CD4-positive, alpha-beta T cell (primary cell): ENCODE results near the gene SAMD8. TPM values are rescaled to one million over a fixed set of nuclear protein-coding genes. Genes with fewer than 3 reads are reported as not detected.

ENCODE experiments used
- ATAC-seq: fragments of 200-7000 bp; cut with Tn5 transposase; one replicate; pipeline ENCODE4 v1.10.0; 2022; ENCODE audit warnings: mild to moderate bottlenecking; ENCODE audit not compliant: poor library complexity
- CTCF ChIA-PET: fragments of 350-600 bp; sonication (Branson Sonifier 250); formaldehyde crosslinking; loops from one replicate; lab custom pipeline; 2021; ENCODE audit warnings: antibody characterized with exemption, inconsistent platforms; lab: Charles Lee
- POLR2A ChIA-PET: fragments of 350-600 bp; sonication (Branson Sonifier 250); formaldehyde crosslinking; loops from one replicate; lab custom pipeline; 2021; ENCODE audit warnings: antibody characterized with exemption, inconsistent platforms; lab: Charles Lee
- DNase-seq, 14 experiments: peaks; one replicate each; pipeline ENCODE4 v3.0.0-alpha.2; 2013 to 2020; ENCODE audit warnings: mixed read lengths in 2 of 14
- H3K27ac ChIP-seq, 2 donors: one replicate each; pipeline versions ENCODE4 v1.5.1 to v1.7.0; 2013; ENCODE audit warnings: low read length in 2 of 2, low read depth in 1 of 2, mild to moderate bottlenecking in 1 of 2
- H3K27me3 ChIP-seq, 2 experiments: 1 replicate in 1 of 2; 2 replicates in 1 of 2; pipeline versions ENCODE4 v1.6.1 to v1.7.0; 2013; ENCODE audit warnings: low read length in 2 of 2, control low read depth in 1 of 2, mild to moderate bottlenecking in 1 of 2, moderate library complexity in 1 of 2; ENCODE audit not compliant: insufficient read depth in 2 of 2, control insufficient read depth in 1 of 2
- H3K36me3 ChIP-seq: one replicate; pipeline ENCODE4 v1.6.1; 2013; ENCODE audit warnings: low read length, control low read depth; ENCODE audit not compliant: insufficient read depth
- H3K4me1 ChIP-seq: one replicate; pipeline ENCODE4 v1.6.1; 2013; ENCODE audit warnings: low read length, control low read depth; ENCODE audit not compliant: insufficient read depth
- H3K4me3 ChIP-seq: one replicate; pipeline ENCODE4 v1.5.1; 2013; ENCODE audit warnings: mild to moderate bottlenecking, low read length, moderate library complexity
- H3K9me3 ChIP-seq, 2 experiments: 1 replicate in 1 of 2; 2 replicates in 1 of 2; pipeline versions ENCODE4 v1.6.1 to v1.7.0; 2013; ENCODE audit warnings: low read length in 2 of 2, mild to moderate bottlenecking in 2 of 2, control low read depth in 1 of 2, moderate library complexity in 1 of 2; ENCODE audit not compliant: control insufficient read depth in 1 of 2, insufficient read depth in 1 of 2
- H3K27ac Mint-ChIP-seq: one replicate; pipeline ENCODE4 v1.8.0; 2020; ENCODE audit warnings: mixed read lengths
- H3K27me3 Mint-ChIP-seq: one replicate; pipeline ENCODE4 v1.8.0; 2021; ENCODE audit warnings: mixed read lengths
- H3K36me3 Mint-ChIP-seq: one replicate; pipeline ENCODE4 v1.8.0; 2021; ENCODE audit warnings: low read depth, mixed read lengths
- H3K4me1 Mint-ChIP-seq: one replicate; pipeline ENCODE4 v1.8.0; 2021; ENCODE audit warnings: low read depth, mixed read lengths
- H3K4me3 Mint-ChIP-seq: one replicate; pipeline ENCODE4 v1.8.0; 2020; ENCODE audit warnings: mild to moderate bottlenecking, mixed read lengths
- H3K9me3 Mint-ChIP-seq: one replicate; pipeline ENCODE4 v1.8.0; 2020; ENCODE audit warnings: mixed read lengths
- CTCF ChIP-seq: fragments of 200-600 bp; IDR thresholded peaks from one replicate; pipeline ENCODE4 v1.8.0; 2022; ENCODE audit warnings: antibody characterized with exemption, mild to moderate bottlenecking
- intact Hi-C, 2 experiments: fragments of 100-400 bp; cut with DNase I in 1 of 2; cut with micrococcal nuclease in 1 of 2; formaldehyde crosslinking; loops; one replicate each; pipeline versions ENCODE4 v1.15.1 to v1.9.0; 2023 to 2025; cut with DNase I, micrococcal nuclease
- total RNA-seq, 174 experiments: library from RNA in 2 of 174; stranded (reverse) in 2 of 174; gene quantifications; one replicate each; pipeline ENCODE4 v1.2.3 and lab custom pipeline; 2021 to 2026

Gene SAMD8
- total RNA-seq, 2 experiments from 2014 or later = 34.1 to 37.4 TPM

GRCh38 chr10:75150656-75151055 lies 39.2 kb downstream of the SAMD8 start:
- ChIA-PET CTCF (no interaction called here), POLR2A (no interaction called here)
- Mint-ChIP-seq H3K4me1 (peaks cover 47% of the 10 kb centered on the region), H3K4me3 (no peak overlapping the region), H3K36me3 (peaks cover 37% of the 10 kb centered on the region), H3K9me3 (no peaks in the 10 kb centered on the region), H3K27me3 (no peaks in the 10 kb centered on the region), H3K27ac (no peak overlapping the region)
- H3K27ac ChIP-seq = no peak overlapping the region
- H3K27me3 ChIP-seq = no peaks in the 10 kb centered on the region
- H3K36me3 ChIP-seq = peaks cover 21% of the 10 kb centered on the region
- H3K9me3 ChIP-seq = no peaks in the 10 kb centered on the region
- TF ChIP-seq CTCF = no peak
- peaks cover 4% of the 10 kb centered on the region for H3K4me1 ChIP-seq
- no peak overlapping the region for H3K4me3 ChIP-seq
- ATAC-seq = no peak
- intact Hi-C loops = no loop called here
- no peak for DNase-seq

- POLR2A ChIA-PET = no interaction called here
These were observed 48.1 kb downstream of the SAMD8 start for GRCh38 chr10:75159519-75159918.

GRCh38 chr10:75165684-75166622 lies 54.5 kb downstream of the SAMD8 start:
- ATAC-seq = peak; percentile 51
- Histone ChIP-seq H3K27ac (peak overlapping the region; percentile 56 to 71), H3K36me3 (peaks cover 26% of the 10 kb centered on the region), H3K4me1 (peaks cover 25% of the 10 kb centered on the region), H3K27me3 (no peaks in the 10 kb centered on the region), H3K4me3 (peak overlapping the region; percentile 19), H3K9me3 (no peaks in the 10 kb centered on the region)
- H3K4me1 Mint-ChIP-seq = peaks cover 42% of the 10 kb centered on the region
- CTCF ChIA-PET = interaction anchor here (0.6 to 1.7 kb wide), 4 partner anchors 10 to 70 kb away, joined by 3 to 8 read pairs (median 3); partner anchors contain the start of genes COMTD1 and VDAC2
- POLR2A ChIA-PET = interaction anchor here (0.9 to 1.8 kb wide), 6 partner anchors 9 to 54 kb away, joined by 3 to 11 read pairs (median 5); partner anchors contain the start of genes SAMD8 and VDAC2
- no peak for TF ChIP-seq CTCF
- H3K9me3 Mint-ChIP-seq = no peaks in the 10 kb centered on the region
- peak overlapping the region; percentile 58 for H3K4me3 Mint-ChIP-seq
- peak overlapping the region; percentile 78 for H3K27ac Mint-ChIP-seq
- peak in 4 of 14 experiments; percentile 8 to 73 (median 40) for DNase-seq
- intact Hi-C loops = no loop called here
- no peaks in the 10 kb centered on the region for H3K27me3 Mint-ChIP-seq
- peaks cover 39% of the 10 kb centered on the region for H3K36me3 Mint-ChIP-seq

More at GRCh38 chr10:75159519-75159918, 48.1 kb downstream of the SAMD8 start:
- TF ChIP-seq CTCF = no peak
- H3K4me3 Mint-ChIP-seq = no peak overlapping the region
- DNase-seq = no peak
- H3K9me3 Mint-ChIP-seq = no peaks in the 10 kb centered on the region
- peaks cover 14% of the 10 kb centered on the region for H3K36me3 ChIP-seq
- H3K27ac ChIP-seq = no peak overlapping the region
- H3K9me3 ChIP-seq = no peaks in the 10 kb centered on the region
- peaks cover 28% of the 10 kb centered on the region for H3K4me1 Mint-ChIP-seq
- ATAC-seq = no peak
- no peaks in the 10 kb centered on the region for H3K4me1 ChIP-seq
- H3K27me3 Mint-ChIP-seq = no peaks in the 10 kb centered on the region
- H3K36me3 Mint-ChIP-seq = peaks cover 29% of the 10 kb centered on the region
- CTCF ChIA-PET = no interaction called here
- H3K4me3 ChIP-seq = no peak overlapping the region
- intact Hi-C loops = no loop called here
- H3K27ac Mint-ChIP-seq = no peak overlapping the region
- H3K27me3 ChIP-seq = no peaks in the 10 kb centered on the region
